T-helper 1 cell treated with Interleukin-12 subunit alpha and Interleukin-12 subunit beta and Interleukin-4 antibody, amounts not matched to agents 30 ng/mL and 1 ng/mL, for 36 hours (primary cell): ENCODE results near the gene NUAK1. TPM values are rescaled to one million over a fixed set of nuclear protein-coding genes. Genes with fewer than 3 reads are reported as not detected.
"Not testable (repeated sequence)": the region's sequence is repeated elsewhere in the genome, so short reads cannot be mapped to it uniquely, and the experiment has no call there.

Experiments used
- intact Hi-C: fragments of 100-400 bp; cut with micrococcal nuclease; formaldehyde crosslinking; loops from one replicate; pipeline ENCODE4 v1.15.1; 2024
- total RNA-seq: library from RNA; stranded (reverse); gene quantifications from 2 replicates; pipeline ENCODE4 v1.2.3, GENCODE V29; 2022

NUAK1 gene
- total RNA-seq, 1 donor from 2014 or later, result 0.02 TPM

DNA sequence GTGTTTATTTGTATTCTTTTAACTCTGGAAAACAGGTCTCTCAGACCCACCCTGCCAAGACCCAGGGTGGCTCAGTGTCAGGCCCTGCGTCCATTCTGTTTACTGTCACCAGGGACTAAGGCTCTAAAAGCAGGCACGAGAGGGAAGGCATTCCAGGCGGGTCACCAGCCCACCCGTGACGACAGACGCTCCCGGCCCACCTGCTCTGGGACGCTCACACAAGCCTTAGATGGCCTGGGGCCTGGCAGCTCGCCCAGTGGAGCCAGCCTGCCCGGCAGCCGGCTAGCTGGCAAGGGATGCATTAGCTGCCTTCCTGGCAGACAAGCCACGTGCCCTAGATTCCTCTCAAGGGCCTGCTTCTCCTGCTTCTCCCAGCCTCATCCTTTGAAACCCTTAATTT, 9.2 kb upstream of the NUAK1 start:
- intact Hi-C loops, result no loop called here

DNA sequence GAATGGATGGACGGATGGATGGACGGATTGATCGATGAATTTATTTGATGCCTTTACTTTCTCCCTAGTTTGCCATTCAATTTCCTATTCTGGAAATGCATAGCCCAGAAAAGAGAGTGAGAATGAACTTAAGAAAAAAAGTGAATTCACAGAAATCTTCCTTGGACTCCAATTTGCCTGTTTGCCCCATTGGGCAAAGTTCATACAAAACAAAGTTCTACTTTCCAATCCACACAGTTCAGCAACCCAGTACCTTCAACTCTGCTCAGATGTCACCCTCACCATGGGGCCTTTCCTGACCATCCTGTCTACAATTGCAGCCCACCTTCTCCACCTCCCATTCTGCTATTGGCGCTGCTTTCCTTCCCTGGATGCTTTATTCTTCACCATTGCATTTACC, 8.2 kb upstream of the NUAK1 start:
- intact Hi-C loops, result no loop called here

DNA sequence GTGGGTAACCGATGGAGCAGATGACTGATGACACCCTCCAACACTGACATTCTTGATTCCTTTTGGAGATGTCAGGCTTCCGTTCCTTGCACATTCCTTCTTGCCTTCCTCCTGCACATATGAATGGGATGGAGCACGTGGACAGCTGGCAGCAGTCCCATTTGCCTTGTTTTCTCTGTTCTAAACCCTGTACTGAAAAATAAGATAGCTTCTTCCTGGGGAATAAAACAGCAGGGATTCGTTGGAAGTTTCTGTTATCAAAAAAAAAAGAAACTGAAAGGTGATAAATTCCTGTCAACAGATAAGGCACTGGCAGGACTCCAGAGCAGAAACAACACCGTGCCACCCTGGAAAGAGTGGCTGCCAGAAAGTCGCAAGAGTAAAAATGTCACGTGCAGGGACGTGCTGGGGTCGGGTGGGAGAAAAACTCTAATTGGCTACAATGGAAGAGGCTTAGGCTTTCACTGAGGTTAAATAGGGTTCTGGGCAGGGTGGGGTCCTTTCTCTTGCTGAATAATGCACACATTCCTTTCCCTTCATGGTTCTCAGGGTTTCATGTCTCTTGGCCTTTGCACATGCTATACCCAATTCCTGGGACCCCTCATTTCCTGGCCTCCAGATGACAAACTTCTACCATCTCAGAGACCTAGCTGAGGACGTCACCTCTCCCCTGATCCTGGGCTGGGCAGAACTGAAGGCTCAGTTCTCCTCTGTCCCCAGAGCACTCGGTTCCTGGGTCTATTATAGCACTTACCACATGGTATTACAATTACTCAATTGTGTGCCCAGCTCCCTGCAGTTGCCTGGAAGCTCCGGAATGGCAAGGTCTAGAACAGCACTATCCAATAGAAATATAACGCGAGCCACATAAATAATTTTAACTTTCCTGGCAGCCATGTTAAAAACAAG, 7.0 kb upstream of the NUAK1 start:
- intact Hi-C loops, result no loop called here

DNA sequence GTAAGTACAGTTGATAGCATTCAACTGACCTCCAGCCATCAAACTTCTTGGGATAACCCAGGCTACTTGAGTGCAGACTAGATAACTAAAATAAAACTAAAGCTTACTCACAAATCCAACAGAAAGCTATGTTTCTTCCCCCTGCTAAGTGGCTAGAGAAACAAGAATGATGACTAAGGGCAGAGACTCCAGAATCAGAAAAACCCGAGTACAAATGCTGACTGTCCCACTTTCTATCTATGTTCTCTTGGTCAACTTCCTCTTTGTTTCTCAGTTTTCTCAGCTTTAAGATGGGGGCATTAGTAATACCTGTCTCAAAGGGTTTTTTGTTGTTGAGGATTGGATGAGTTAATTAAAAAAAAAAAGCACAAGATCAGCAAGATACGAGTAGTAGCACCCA, 6.1 kb upstream of the NUAK1 start:
- intact Hi-C loops, result no loop called here

DNA sequence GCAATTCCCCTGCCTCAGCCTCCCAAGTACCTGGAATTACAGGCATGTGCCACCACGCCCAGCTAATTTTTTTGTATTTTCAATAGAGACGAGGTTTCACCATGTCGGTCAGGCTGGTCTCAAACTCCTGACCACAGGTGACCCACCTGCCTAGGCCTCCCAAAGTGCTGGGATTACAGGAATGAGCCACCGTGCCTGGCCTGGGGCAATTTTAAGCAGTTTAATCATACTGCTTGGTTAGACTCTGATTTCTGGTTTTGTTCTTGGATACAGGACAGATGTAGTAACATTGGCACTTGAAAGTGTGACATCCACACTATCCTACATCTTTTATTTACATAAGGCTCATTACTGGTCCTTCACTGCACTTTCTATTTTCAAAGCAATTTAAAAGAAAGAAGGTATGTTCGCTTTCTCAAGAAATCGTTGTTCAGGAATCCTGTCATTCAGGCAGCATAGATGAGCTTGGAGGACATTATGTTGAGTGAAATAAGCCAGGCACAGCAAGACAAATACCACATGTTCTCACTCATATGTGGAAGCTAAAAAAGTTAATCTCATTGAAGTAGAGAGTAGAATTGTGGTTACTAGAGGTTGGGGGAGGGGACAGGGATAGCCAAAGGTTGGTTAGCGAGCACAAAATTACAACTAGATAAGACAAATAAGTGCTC, 4.0 kb upstream of the NUAK1 start:
- intact Hi-C loops, result no loop called here

DNA sequence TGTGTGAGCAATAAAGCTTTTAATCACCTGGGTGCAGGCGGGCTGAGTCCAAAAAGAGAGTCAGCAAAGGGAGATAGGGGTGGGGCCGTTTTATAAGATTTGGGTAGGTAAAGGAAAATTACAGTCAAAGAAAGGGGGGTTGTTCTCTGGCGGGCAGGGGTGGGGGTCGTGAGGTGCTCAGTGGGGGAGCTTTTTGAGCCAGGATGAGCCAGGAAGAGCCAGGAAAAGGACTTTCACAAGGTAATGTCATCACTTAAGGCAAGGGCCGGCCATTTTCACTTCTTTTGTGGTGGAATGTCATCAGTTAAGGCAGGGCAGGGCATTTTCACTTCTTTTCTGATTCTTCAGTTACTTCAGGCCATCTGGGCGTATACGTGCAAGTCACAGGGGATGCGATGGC, 3.2 kb upstream of the NUAK1 start:
- intact Hi-C loops, result not testable (repeated sequence)

DNA sequence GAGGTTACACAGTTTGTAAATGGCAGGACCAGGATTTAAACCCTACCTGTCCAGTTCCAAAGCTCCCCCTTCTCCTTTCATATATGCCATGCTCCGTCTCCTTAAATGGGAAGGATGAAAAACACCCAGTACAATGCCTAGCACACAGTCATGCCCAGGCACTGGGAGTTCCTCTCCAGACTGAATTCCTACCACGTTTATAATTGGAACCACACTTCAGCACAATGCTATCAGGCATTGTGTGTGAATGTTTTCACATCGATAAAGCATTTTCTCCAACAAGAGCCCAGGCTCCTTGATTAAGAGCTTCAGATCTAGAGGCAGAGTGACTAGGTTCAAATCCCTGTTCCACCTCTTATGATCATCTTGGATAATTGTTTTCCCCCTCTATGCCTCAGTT, 2.7 kb upstream of the NUAK1 start:
- intact Hi-C loops, result no loop called here

DNA sequence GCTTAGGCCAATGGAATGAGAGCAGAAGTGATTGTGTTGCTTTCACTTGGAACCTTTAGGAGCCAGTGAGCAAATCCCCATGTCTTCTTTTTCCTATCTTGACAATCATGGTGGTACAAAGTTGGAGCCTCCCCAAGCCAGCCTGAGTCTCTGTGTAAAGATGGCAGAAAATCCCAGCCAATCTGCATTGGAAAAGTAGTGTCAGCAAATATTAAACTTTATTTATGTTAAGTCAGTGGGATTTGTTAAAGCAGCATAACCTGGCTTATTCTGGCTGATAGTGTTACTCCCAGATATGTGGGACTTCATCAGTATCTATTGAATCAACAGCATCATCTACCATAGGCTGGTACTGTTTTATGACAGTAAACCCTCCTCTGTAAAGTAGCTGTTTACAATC, 2.2 kb upstream of the NUAK1 start:
- intact Hi-C loops, result no loop called here

DNA sequence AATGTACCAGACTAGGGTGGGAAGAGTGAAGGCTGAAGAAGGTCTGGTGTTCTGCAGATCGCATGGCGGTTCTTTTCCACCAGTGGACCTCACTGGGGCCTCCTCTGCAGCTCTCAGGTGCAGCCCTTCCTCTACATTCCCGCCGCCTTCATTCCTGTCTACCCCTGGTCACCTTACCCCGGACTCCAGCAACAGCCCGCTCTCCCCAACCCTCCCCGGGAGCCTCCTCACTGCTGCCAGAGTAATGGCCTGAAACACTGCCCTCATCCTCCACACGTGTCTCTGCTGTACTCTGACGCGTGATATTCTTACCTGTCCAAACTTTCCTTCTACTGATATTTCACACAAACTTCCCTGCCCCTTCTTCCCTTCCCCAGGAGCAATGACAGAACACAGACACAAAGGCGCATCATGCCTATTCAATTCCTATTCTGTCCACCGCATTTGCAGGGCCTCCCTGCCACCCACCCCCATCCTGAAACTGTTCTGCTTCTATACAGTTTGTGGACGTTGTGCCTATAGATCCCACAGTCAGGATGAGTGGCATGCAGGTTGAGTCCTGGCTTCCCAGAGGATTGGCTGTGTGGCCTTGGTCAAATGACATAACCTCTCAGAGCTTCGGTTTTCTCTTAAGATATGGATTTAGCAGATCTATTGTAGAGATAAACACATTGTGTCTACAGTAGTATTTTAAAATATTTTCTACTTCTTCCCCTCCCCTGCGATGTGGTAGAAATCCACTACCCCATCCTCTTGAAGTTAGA, 1.7 kb upstream of the NUAK1 start:
- intact Hi-C loops, result no loop called here

DNA sequence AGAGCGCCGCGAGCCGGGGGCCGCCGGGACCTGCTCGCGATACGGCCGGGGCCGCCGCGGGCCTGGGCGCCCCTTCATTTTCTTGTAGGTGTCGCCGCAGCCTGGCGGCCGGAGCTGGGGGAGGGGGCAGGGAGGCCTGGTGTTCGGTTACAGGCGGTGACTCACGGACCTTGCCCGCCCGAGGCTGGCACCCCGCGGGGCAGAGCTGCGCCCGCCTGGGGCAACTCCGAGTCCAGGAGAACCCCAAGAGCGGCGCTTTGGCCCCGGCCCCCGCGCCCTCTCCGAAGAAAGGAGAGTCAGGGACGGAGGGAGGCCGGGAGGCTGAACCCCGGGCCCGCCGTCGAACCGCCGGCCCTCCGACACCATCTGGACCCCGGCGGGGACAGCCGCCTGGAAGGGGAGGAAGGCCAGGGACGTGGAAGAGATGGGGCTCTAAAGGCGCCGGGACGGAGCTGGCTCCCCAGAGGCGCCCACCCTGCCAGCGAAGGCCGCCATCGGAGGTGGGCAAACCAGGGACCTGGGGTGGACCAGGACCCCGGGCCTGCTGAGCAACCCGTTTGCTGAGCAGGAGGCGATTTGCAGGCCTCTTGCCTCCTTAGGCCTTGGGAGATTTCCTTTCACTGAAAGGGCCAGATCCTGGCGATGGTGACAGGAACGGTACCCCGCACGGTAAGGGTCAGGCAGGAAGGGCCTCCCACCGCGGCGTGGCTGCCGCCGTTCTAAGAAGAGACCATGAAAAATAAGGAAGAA, 843 bp upstream of the NUAK1 start:
- intact Hi-C loops, result loop anchor here (5.0 kb wide), 2 partner anchors 83 to 143 kb away; no protein-coding TSS in a partner anchor

DNA sequence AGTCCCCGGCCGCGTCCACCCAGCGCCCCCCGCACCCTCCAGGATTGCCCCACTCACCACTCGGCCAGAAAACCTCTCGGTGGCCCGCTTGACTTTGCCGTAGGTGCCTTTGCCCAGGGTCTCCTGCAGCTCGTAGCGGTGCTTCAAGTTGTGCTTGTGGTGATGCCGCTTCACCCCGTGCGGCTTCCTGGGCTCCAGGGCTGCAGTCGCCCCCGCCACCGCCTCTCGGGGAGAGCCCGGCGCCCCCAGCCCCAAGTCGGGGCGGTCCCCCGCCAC, 459 bp downstream of the NUAK1 start:
- intact Hi-C loops, result loop anchor here (5.0 kb wide), 2 partner anchors 84 to 144 kb away; no protein-coding TSS in a partner anchor

DNA sequence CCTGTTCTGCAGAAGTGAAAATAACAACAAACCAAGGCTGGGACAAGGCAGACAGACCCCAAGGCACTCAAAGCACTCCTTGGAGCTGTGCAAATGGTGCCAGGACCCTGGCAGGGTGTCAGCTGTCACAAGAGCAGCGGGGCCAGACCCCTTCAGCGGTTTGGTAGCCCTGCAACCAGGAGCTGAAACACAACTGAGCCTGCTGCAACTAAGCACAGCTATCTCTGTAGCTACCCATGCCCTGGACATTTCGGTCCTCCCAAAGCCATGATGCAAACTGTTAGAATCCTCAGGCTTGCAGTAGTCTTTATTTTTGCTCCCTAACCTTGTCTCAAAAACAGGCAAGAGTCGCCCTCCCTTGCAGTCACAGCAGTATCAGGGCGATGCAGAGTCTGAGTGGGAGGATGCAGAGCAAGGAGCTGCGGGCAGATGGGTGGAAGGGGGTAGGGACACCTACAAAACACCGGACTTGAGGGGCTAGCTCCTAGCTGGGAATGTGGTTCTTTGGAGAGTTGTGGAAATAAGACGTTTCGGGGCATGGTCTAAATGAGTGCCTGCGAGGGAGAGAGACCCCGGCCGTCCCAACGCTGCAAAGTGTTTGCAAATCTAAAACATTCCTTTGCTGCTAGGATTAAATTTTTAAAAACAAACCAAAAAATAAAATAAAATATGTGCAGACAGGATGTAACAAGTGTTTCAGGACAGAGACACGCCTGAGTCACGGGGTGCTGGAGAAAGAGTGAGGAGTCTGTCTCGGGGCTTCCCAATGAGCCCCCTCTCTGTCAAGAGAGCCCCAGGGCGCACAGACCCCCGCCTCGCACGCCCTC, 1.0 kb downstream of the NUAK1 start:
- intact Hi-C loops, result loop anchor here (5.0 kb wide), 2 partner anchors 85 to 145 kb away; no protein-coding TSS in a partner anchor

DNA sequence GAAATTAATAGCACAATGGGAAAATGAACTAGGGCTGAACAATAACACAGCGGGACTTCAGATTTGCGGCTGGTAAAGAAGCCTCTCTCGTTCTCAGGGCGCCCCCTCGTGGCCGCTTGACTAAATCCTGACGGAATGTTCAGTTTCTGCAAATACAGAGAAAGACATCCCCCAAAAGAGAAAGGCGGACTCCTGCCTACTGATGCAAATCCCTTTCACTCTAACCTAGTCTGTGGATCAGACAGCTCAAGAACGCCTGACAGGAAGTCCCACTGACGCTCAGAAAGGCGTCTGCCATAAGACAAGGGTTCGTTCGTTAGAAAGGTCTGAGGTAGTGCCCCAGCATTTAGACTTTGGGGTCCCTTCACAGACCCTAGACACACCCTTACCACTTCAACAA, 2.5 kb downstream of the NUAK1 start:
- intact Hi-C loops, result loop anchor here (1.0 to 5.0 kb wide), 4 partner anchors 86 to 716 kb away; no protein-coding TSS in a partner anchor

DNA sequence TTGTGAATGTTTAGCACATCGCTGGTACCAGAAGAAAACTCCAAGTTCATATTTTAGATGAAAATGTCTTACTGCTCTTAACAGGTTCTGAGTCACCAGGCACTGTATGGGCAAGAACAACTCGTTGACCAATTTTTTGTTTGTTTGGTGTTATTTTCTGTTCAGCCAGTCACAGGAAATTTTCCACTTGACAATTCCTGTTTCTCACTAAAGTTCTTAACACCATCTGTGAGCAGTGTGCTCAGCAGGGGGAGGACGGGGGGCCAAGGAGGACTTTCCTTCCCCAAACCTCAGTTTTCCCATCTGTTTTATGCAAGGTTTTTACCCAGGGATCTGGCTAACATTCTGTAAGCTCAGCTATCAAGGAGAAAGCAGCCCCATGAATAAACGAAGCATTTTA, 3.0 kb downstream of the NUAK1 start:
- intact Hi-C loops, result loop anchor here (1.0 to 5.0 kb wide), 4 partner anchors 87 to 715 kb away; no protein-coding TSS in a partner anchor

DNA sequence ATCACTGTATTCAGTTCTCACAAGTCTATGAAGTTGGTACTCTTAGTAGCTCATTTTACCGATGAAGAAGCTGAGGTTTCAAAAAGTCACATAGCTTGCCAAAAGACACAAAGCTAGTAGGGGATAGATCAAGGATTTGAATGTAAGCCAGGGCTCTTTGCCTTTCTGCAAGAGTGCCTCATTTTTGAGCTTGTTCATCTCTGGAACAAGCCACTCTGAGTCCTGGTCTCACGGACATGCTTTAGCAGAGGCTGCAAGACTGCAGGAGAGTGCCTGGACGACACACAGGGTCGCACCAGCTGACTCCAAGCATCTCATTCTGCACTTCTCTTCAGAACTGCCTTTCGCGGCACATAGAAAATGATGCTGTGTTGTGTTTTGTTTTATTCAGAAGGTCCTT, 3.7 kb downstream of the NUAK1 start:
- intact Hi-C loops, result loop anchor here (5.0 kb wide), 2 partner anchors 87 to 147 kb away; no protein-coding TSS in a partner anchor

DNA sequence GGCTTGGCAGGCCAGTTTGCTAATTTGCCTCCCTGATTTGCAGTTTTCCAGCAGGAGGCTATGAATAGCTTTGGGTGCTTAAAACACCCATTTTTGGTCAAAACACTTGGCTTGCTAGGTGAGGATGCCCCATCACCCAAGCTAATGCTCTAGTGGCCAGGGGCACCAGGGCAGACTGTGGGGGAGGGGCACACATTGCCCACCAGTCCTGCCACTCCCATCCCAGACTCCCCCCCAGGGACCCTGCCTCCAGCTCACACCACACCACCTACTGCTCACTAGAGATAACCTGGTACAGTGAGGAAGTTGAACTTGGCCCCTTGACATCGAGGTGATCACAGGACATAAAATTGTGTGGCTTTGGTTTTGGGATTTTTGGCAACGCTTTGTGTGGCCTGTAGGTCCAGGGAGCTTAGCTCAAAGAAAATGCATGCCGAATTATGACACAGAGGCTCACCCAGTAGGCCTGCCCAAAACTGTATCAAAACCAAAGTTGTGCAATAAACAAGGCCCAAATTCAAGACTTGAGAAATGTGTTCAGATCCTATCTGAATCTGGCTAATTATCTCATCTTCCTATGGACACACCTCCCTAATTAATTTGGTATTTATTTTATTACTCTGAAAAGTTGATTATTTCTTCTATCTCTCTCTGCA, 4.3 kb downstream of the NUAK1 start:
- intact Hi-C loops, result no loop called here

DNA sequence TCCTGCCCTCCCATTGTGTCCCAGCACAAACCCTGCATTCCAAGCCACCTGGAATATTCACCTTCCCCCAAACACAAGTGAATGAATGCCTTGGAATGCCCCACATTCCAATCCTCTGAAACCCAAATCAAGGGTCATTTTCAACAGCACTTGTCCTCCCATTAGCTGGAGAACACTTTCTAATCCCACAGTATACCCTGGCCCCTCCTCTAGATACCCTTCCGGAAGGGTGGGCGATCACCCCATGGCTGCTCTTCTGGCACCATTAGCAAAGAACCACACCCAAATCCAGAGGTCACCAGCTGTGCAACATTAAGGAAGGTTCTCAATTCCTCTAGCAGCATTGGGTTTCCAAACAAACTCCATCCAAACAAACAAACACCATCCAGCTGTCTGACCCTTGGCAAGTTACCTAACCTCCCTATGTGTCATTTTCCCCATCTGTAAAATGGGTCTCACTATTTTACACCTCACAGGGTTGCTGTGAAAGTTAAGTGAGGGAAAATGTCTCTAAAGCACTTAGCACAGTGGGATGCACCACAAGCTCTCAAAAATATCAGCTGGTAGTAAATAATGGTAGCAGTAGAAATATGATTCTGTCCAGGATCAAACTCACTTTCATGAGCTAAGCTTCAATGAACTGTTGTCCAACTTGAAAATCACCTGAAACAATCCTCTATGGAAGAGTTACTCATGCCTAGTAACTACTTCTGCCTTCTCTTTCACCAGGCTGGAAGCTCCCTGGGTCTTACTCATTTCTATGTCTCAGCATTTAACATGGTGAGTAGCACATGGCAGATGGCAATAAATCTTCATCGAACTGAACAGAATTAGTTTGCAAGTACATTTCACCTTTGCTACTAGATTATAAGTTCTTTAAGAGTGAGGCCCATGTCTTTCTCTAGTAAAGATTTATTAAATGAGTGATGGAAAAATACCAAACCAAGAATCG, 5.3 kb downstream of the NUAK1 start:
- intact Hi-C loops, result no loop called here
